ENCODE data around the gene LTBR.
"Not testable (repeated sequence)": the region's sequence is repeated elsewhere in the genome, so short reads cannot be mapped to it uniquely, and the experiment has no call there.

Gene LTBR

GRCh38 chr12:6383572-6384498, at the start of gene LTBR:
Gene LTBR, plus strand, starts transcription at chr12:6384162. Its CDS starts 197 bp downstream, at chr12:6384359.
- peak within 1 kb of the TSS; percentile 94 to 95 for H3K9ac ChIP-seq (ENCODE audit: low read length in 2 of 2)
- peaks cover 53% of the 10 kb centered on the region for H3K4me1 ChIP-seq (ENCODE audit: control insufficient read depth, insufficient read depth, low read length)
- peaks cover 28 to 29% of the 10 kb centered on the region in 2 donors for H3K36me3 ChIP-seq (ENCODE audit: control insufficient read depth in 2 of 2, insufficient read depth in 2 of 2, low read length in 2 of 2)
- no peaks in the 10 kb centered on the region for H3K9me3 ChIP-seq (ENCODE audit: control insufficient read depth in 2 of 2, low read length in 2 of 2)
- H3K27me3 ChIP-seq (ENCODE audit: control insufficient read depth in 1 of 2, insufficient read depth in 2 of 2, low read length in 2 of 2), result no peaks in the 10 kb centered on the region
- H3K4me3 ChIP-seq (ENCODE audit: low read length in 2 of 2), result peak within 1 kb of the TSS; percentile 90 to 92
- H3K27ac ChIP-seq (ENCODE audit: low read length), result peak within 1 kb of the TSS; percentile 94

GRCh38 chr12:6334359-6334758, 49.6 kb upstream of the LTBR start:
- Histone ChIP-seq H3K27me3 (ENCODE audit: control insufficient read depth in 1 of 2, insufficient read depth in 2 of 2, low read length in 2 of 2) (no peaks in the 10 kb centered on the region), H3K4me3 (ENCODE audit: low read length in 2 of 2) (peak overlapping the region in 1 of 2 donors; percentile 70), H3K36me3 (ENCODE audit: control insufficient read depth in 2 of 2, insufficient read depth in 2 of 2, low read length in 2 of 2) (peaks cover 36 to 50% of the 10 kb centered on the region in 2 donors), H3K9ac (ENCODE audit: low read length in 2 of 2) (peak overlapping the region in 1 of 2 donors; percentile 97), H3K4me1 (ENCODE audit: control insufficient read depth, insufficient read depth, low read length) (peaks cover 67% of the 10 kb centered on the region), H3K27ac (ENCODE audit: low read length) (peak overlapping the region; percentile 99), H3K9me3 (ENCODE audit: control insufficient read depth in 2 of 2, low read length in 2 of 2) (no peaks in the 10 kb centered on the region)

GRCh38 chr12:6334940-6335450, 49.0 kb upstream of the LTBR start:
- Histone ChIP-seq H3K27me3 (ENCODE audit: control insufficient read depth in 1 of 2, insufficient read depth in 2 of 2, low read length in 2 of 2) (no peaks in the 10 kb centered on the region), H3K4me1 (ENCODE audit: control insufficient read depth, insufficient read depth, low read length) (peaks cover 73% of the 10 kb centered on the region), H3K9me3 (ENCODE audit: control insufficient read depth in 2 of 2, low read length in 2 of 2) (no peaks in the 10 kb centered on the region), H3K27ac (ENCODE audit: low read length) (peak overlapping the region; percentile 99), H3K36me3 (ENCODE audit: control insufficient read depth in 2 of 2, insufficient read depth in 2 of 2, low read length in 2 of 2) (peaks cover 34 to 43% of the 10 kb centered on the region in 2 donors), H3K9ac (ENCODE audit: low read length in 2 of 2) (peak overlapping the region; percentile 88 to 97), H3K4me3 (ENCODE audit: low read length in 2 of 2) (peak overlapping the region; percentile 70 to 99)

- H3K27ac ChIP-seq (ENCODE audit: low read length), result peak overlapping the region; percentile 99
- peaks cover 70% of the 10 kb centered on the region for H3K4me1 ChIP-seq (ENCODE audit: control insufficient read depth, insufficient read depth, low read length)
- no peaks in the 10 kb centered on the region for H3K9me3 ChIP-seq (ENCODE audit: control insufficient read depth in 2 of 2, low read length in 2 of 2)
- peak overlapping the region; percentile 88 to 97 for H3K9ac ChIP-seq (ENCODE audit: low read length in 2 of 2)
- peaks cover 29 to 38% of the 10 kb centered on the region in 2 donors for H3K36me3 ChIP-seq (ENCODE audit: control insufficient read depth in 2 of 2, insufficient read depth in 2 of 2, low read length in 2 of 2)
- H3K4me3 ChIP-seq (ENCODE audit: low read length in 2 of 2), result peak overlapping the region; percentile 70 to 99
- no peaks in the 10 kb centered on the region for H3K27me3 ChIP-seq (ENCODE audit: control insufficient read depth in 1 of 2, insufficient read depth in 2 of 2, low read length in 2 of 2)
Observed at GRCh38 chr12:6335451-6336078, 48.4 kb upstream of the LTBR start.

- peaks cover 23 to 30% of the 10 kb centered on the region in 2 donors for H3K36me3 ChIP-seq (ENCODE audit: control insufficient read depth in 2 of 2, insufficient read depth in 2 of 2, low read length in 2 of 2)
- no peaks in the 10 kb centered on the region for H3K9me3 ChIP-seq (ENCODE audit: control insufficient read depth in 2 of 2, low read length in 2 of 2)
- peaks cover 72% of the 10 kb centered on the region for H3K4me1 ChIP-seq (ENCODE audit: control insufficient read depth, insufficient read depth, low read length)
- no peaks in the 10 kb centered on the region for H3K27me3 ChIP-seq (ENCODE audit: control insufficient read depth in 1 of 2, insufficient read depth in 2 of 2, low read length in 2 of 2)
- peak overlapping the region; percentile 99 for H3K27ac ChIP-seq (ENCODE audit: low read length)
- peak overlapping the region; percentile 84 to 99 for H3K4me3 ChIP-seq (ENCODE audit: low read length in 2 of 2)
- peak overlapping the region; percentile 88 to 97 for H3K9ac ChIP-seq (ENCODE audit: low read length in 2 of 2)
Observed at GRCh38 chr12:6336079-6336888, 47.7 kb upstream of the LTBR start.

- Histone ChIP-seq H3K9me3 (ENCODE audit: control insufficient read depth in 2 of 2, low read length in 2 of 2) (no peaks in the 10 kb centered on the region), H3K4me3 (ENCODE audit: low read length in 2 of 2) (peak overlapping the region; percentile 84 to 99), H3K36me3 (ENCODE audit: control insufficient read depth in 2 of 2, insufficient read depth in 2 of 2, low read length in 2 of 2) (peaks cover 20 to 24% of the 10 kb centered on the region in 2 donors), H3K27ac (ENCODE audit: low read length) (peak overlapping the region; percentile 99), H3K9ac (ENCODE audit: low read length in 2 of 2) (peak overlapping the region; percentile 88 to 97), H3K4me1 (ENCODE audit: control insufficient read depth, insufficient read depth, low read length) (peaks cover 74% of the 10 kb centered on the region), H3K27me3 (ENCODE audit: control insufficient read depth in 1 of 2, insufficient read depth in 2 of 2, low read length in 2 of 2) (no peaks in the 10 kb centered on the region)
Observed at GRCh38 chr12:6336889-6337853, 46.8 kb upstream of the LTBR start.

GRCh38 chr12:6337958-6338433, 46.0 kb upstream of the LTBR start:
- Histone ChIP-seq H3K36me3 (ENCODE audit: control insufficient read depth in 2 of 2, insufficient read depth in 2 of 2, low read length in 2 of 2) (peaks cover 13 to 16% of the 10 kb centered on the region in 2 donors), H3K27me3 (ENCODE audit: control insufficient read depth in 1 of 2, insufficient read depth in 2 of 2, low read length in 2 of 2) (no peaks in the 10 kb centered on the region), H3K9ac (ENCODE audit: low read length in 2 of 2) (peak overlapping the region in 1 of 2 donors; percentile 97), H3K4me3 (ENCODE audit: low read length in 2 of 2) (peak overlapping the region; percentile 84 to 99), H3K27ac (ENCODE audit: low read length) (peak overlapping the region; percentile 99), H3K9me3 (ENCODE audit: control insufficient read depth in 2 of 2, low read length in 2 of 2) (no peaks in the 10 kb centered on the region), H3K4me1 (ENCODE audit: control insufficient read depth, insufficient read depth, low read length) (peaks cover 82% of the 10 kb centered on the region)

GRCh38 chr12:6338536-6338935, 45.4 kb upstream of the LTBR start:
- not testable (repeated sequence) for H3K27me3 ChIP-seq (ENCODE audit: control insufficient read depth in 1 of 2, insufficient read depth in 2 of 2, low read length in 2 of 2); H3K9me3 ChIP-seq (ENCODE audit: control insufficient read depth in 2 of 2, low read length in 2 of 2)
- Histone ChIP-seq H3K36me3 (ENCODE audit: control insufficient read depth in 2 of 2, insufficient read depth in 2 of 2, low read length in 2 of 2) (peaks cover 7 to 11% of the 10 kb centered on the region in 2 donors), H3K4me3 (ENCODE audit: low read length in 2 of 2) (peak overlapping the region; percentile 84 to 99), H3K27ac (ENCODE audit: low read length) (peak overlapping the region; percentile 99), H3K9ac (ENCODE audit: low read length in 2 of 2) (peak overlapping the region; percentile 97 to 99), H3K4me1 (ENCODE audit: control insufficient read depth, insufficient read depth, low read length) (peaks cover 85% of the 10 kb centered on the region)

- peaks cover 4 to 7% of the 10 kb centered on the region in 2 donors for H3K36me3 ChIP-seq (ENCODE audit: control insufficient read depth in 2 of 2, insufficient read depth in 2 of 2, low read length in 2 of 2)
- H3K27ac ChIP-seq (ENCODE audit: low read length), result peak overlapping the region; percentile 99
- H3K27me3 ChIP-seq (ENCODE audit: control insufficient read depth in 1 of 2, insufficient read depth in 2 of 2, low read length in 2 of 2), result no peaks in the 10 kb centered on the region
- peak overlapping the region; percentile 84 to 99 for H3K4me3 ChIP-seq (ENCODE audit: low read length in 2 of 2)
- no peaks in the 10 kb centered on the region for H3K9me3 ChIP-seq (ENCODE audit: control insufficient read depth in 2 of 2, low read length in 2 of 2)
- peak overlapping the region; percentile 97 to 99 for H3K9ac ChIP-seq (ENCODE audit: low read length in 2 of 2)
- peaks cover 85% of the 10 kb centered on the region for H3K4me1 ChIP-seq (ENCODE audit: control insufficient read depth, insufficient read depth, low read length)
Observed at GRCh38 chr12:6338955-6339354, 45.0 kb upstream of the LTBR start.

Data from stomach smooth muscle (tissue), 2 donors.